HL-60/S4 (cell line): ENCODE results near the gene GPR180.

Source experiments
- in situ Hi-C: fragments of 300-500 bp; cut with MboI; formaldehyde crosslinking; loops from 2 replicates; pipeline ENCODE4 v1.14.3; 2022; ENCODE audit warnings: low sequenced_read_pairs

GPR180 gene

GRCh38 chr13:94601446-94602431, at the start of gene GPR180:
GPR180 (plus strand) TSS chr13:94601857; CDS start chr13:94601928, 71 bp downstream.
- in situ Hi-C loops, result loop anchor here (25.0 kb wide), 1 partner anchor 111 kb away; the partner anchor contains the start of gene SOX21

- in situ Hi-C loops, result no loop called here
Measured at GRCh38 chr13:94552095-94552494, 49.6 kb upstream of the GPR180 start.

GRCh38 chr13:94553766-94554165, 47.9 kb upstream of the GPR180 start:
- in situ Hi-C loops, result no loop called here

GRCh38 chr13:94556041-94556440, 45.6 kb upstream of the GPR180 start:
- in situ Hi-C loops, result no loop called here

GRCh38 chr13:94556621-94557020, 45.0 kb upstream of the GPR180 start:
- in situ Hi-C loops, result no loop called here

GRCh38 chr13:94557684-94558235, 43.9 kb upstream of the GPR180 start:
- in situ Hi-C loops, result no loop called here

GRCh38 chr13:94558716-94559115, 42.9 kb upstream of the GPR180 start:
- in situ Hi-C loops, result no loop called here

GRCh38 chr13:94559222-94559795, 42.3 kb upstream of the GPR180 start:
- in situ Hi-C loops, result no loop called here

GRCh38 chr13:94560116-94560515, 41.5 kb upstream of the GPR180 start:
- in situ Hi-C loops, result no loop called here

- in situ Hi-C loops, result no loop called here
Measured at GRCh38 chr13:94561126-94561525, 40.5 kb upstream of the GPR180 start.

- in situ Hi-C loops, result no loop called here
Measured at GRCh38 chr13:94567581-94567980, 34.1 kb upstream of the GPR180 start.

- in situ Hi-C loops, result no loop called here
Measured at GRCh38 chr13:94568443-94568842, 33.2 kb upstream of the GPR180 start.

GRCh38 chr13:94569615-94570014, 32.0 kb upstream of the GPR180 start:
- in situ Hi-C loops, result no loop called here

GRCh38 chr13:94579063-94579462, 22.6 kb upstream of the GPR180 start:
- in situ Hi-C loops, result no loop called here

GRCh38 chr13:94583926-94584325, 17.7 kb upstream of the GPR180 start:
- in situ Hi-C loops, result no loop called here

GRCh38 chr13:94585543-94586101, 16.0 kb upstream of the GPR180 start:
- in situ Hi-C loops, result no loop called here

- in situ Hi-C loops, result no loop called here
Measured at GRCh38 chr13:94586371-94586770, 15.3 kb upstream of the GPR180 start.

- in situ Hi-C loops, result no loop called here
Measured at GRCh38 chr13:94588541-94588940, 13.1 kb upstream of the GPR180 start.

GRCh38 chr13:94590744-94591143, 10.9 kb upstream of the GPR180 start:
- in situ Hi-C loops, result no loop called here

- in situ Hi-C loops, result no loop called here
Measured at GRCh38 chr13:94595001-94595949, 6.4 kb upstream of the GPR180 start.
